Glutamatergic neuron (in vitro differentiated cells): ENCODE data around the gene CDHR2. TPM values are rescaled to one million over a fixed set of nuclear protein-coding genes. Genes with fewer than 3 reads are reported as not detected.
A peak's percentile ranks its signal among the peaks of the same experiment; 100 is the strongest.

Source experiments
- DNase-seq: peaks from one replicate; pipeline ENCODE4 v3.0.0; 2022
- H3K27ac Mint-ChIP-seq: one replicate; pipeline ENCODE4 v1.8.0; 2020; ENCODE audit warnings: mild to moderate bottlenecking, mixed read lengths, inconsistent platforms; ENCODE audit not compliant: unreplicated experiment
- H3K27me3 Mint-ChIP-seq: one replicate; pipeline ENCODE4 v1.8.0; 2020; ENCODE audit warnings: mild to moderate bottlenecking, moderate library complexity, mixed read lengths, inconsistent platforms; ENCODE audit not compliant: unreplicated experiment
- H3K36me3 Mint-ChIP-seq: one replicate; pipeline ENCODE4 v1.8.0; 2020; ENCODE audit warnings: mild to moderate bottlenecking, mixed read lengths, inconsistent platforms; ENCODE audit not compliant: unreplicated experiment
- H3K4me1 Mint-ChIP-seq: one replicate; pipeline ENCODE4 v1.8.0; 2020; ENCODE audit warnings: mild to moderate bottlenecking, low read depth, mixed read lengths, inconsistent platforms; ENCODE audit not compliant: unreplicated experiment
- H3K4me3 Mint-ChIP-seq: one replicate; pipeline ENCODE4 v1.8.0; 2020; ENCODE audit warnings: mild to moderate bottlenecking, mixed read lengths, inconsistent platforms; ENCODE audit not compliant: unreplicated experiment
- H3K9me3 Mint-ChIP-seq: one replicate; pipeline ENCODE4 v1.8.0; 2020; ENCODE audit warnings: mild to moderate bottlenecking, moderate library complexity, mixed read lengths, inconsistent platforms; ENCODE audit not compliant: unreplicated experiment
- total RNA-seq: library from RNA; stranded (reverse); fragmentation: NEBNext Ultra II Directional; extraction: Animal tissue kit (Norgen Biotek cat#: 25700); gene quantifications from one replicate; pipeline ENCODE4 v1.2.1, GENCODE V29; 2021; ENCODE audit not compliant: unreplicated experiment
- TF ChIP-seq, protein P1 (sequence below): fragments of 200-600 bp; sonication (generic); IDR thresholded peaks from one replicate; pipeline ENCODE4 v1.5.0; 2021; ENCODE audit not compliant: partially characterized antibody, unreplicated experiment

CDHR2 gene
- total RNA-seq, 1 donor from 2014 or later, result 0.29 TPM

DNA sequence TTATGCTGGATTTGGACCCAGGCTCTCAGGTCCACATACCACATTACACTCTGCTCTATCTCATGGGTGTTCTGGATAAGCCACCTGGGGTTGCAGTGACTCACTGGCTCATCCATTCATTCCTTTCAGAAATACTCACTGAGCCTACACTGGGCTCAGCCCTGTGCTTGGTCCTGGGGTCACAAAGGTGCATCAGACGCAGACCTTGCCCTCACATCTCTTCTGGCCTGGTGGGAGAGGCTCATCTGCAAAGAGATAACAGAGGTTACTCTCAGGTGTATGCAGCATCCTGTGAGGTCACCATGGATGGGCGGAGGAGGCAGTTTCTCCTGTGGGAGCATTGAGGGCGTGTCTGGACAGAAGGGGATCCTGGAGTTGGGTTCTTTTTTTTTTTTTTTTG lies 12.1 kb downstream of the CDHR2 start:
- DNase-seq, result no peak
- Mint-ChIP-seq H3K9me3 (peaks cover 2% of the 10 kb centered on the region), H3K4me1 (peaks cover 2% of the 10 kb centered on the region), H3K36me3 (no peaks in the 10 kb centered on the region), H3K27ac (peak overlapping the region; percentile 2), H3K4me3 (no peak overlapping the region), H3K27me3 (peaks cover 2% of the 10 kb centered on the region)
- TF ChIP-seq, protein P1, sequence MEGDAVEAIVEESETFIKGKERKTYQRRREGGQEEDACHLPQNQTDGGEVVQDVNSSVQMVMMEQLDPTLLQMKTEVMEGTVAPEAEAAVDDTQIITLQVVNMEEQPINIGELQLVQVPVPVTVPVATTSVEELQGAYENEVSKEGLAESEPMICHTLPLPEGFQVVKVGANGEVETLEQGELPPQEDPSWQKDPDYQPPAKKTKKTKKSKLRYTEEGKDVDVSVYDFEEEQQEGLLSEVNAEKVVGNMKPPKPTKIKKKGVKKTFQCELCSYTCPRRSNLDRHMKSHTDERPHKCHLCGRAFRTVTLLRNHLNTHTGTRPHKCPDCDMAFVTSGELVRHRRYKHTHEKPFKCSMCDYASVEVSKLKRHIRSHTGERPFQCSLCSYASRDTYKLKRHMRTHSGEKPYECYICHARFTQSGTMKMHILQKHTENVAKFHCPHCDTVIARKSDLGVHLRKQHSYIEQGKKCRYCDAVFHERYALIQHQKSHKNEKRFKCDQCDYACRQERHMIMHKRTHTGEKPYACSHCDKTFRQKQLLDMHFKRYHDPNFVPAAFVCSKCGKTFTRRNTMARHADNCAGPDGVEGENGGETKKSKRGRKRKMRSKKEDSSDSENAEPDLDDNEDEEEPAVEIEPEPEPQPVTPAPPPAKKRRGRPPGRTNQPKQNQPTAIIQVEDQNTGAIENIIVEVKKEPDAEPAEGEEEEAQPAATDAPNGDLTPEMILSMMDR, result no peak

DNA sequence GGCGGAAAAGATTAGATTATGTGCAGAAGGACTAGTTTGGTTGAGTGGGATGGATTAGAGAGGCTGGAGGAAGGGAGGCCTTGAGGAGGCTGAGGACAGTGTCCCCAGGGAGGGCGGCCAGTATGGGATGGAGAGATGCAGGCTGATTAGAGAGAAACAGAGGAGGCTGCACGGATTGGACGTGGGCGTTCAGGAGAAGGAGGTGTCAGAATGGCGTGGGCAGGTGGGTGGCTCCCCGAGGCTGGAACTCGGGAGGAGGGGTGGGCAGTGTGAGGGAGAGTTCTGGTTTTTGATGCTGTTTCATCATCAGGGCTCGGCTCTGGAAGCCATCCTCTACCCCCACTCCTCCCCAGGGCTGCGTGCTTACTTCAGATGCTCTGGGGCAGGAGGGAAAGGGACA lies 13.0 kb downstream of the CDHR2 start:
- Mint-ChIP-seq H3K27me3 (peaks cover 2% of the 10 kb centered on the region), H3K4me3 (peak overlapping the region; percentile 58), H3K27ac (no peak overlapping the region), H3K4me1 (peaks cover 2% of the 10 kb centered on the region), H3K36me3 (no peaks in the 10 kb centered on the region), H3K9me3 (peaks cover 2% of the 10 kb centered on the region)
- no peak for DNase-seq
- TF ChIP-seq, protein P1, result no peak

DNA sequence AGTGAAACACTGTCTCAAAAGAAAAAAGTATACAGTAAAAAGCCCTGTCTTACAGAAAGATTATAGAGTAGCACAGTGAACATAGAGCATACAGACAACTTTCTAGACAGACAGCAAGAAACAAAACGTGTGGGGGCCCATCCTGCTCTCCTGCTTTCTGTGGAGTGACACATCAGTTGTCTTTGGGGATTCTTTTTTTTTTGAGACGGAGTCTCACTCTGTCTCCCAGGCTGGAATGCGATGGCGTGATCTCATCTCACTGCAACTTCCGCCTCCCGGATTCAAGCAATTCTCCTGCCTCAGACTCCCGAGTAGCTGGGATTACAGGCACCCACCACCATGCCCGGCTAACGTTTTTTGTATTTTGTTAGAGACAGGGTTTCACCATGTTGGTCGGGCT lies 14.9 kb downstream of the CDHR2 start:
- DNase-seq, result no peak
- Mint-ChIP-seq H3K36me3 (no peaks in the 10 kb centered on the region), H3K4me1 (peaks cover 2% of the 10 kb centered on the region), H3K27me3 (peaks cover 2% of the 10 kb centered on the region), H3K4me3 (no peak overlapping the region), H3K27ac (no peak overlapping the region), H3K9me3 (peaks cover 2% of the 10 kb centered on the region)
- TF ChIP-seq, protein P1, result no peak

DNA sequence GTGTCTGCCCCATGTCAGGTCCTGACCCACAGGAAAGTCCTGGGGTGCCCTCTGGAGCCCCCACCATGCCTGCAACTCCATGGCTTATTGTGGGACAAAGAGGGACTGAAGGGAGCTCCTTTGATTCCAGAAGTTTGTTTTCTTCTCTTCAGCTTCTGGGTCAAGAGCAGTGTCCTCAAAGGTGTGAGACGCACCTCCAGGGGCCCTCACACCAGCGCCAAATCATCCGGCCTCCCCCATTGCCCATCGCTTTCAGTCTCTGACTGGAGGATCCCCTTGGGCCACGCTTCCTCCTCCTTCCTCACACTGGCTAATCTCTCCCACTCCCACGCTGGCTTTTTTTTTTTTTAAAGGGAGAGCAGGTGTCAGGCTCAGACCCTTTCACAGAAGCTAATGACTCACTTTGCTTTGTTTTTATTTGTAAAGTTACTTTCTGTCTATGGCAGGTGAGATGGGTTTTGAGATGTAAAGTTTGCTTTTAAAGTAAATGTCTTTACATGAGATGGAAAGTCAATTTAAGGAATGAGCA lies 16.7 kb downstream of the CDHR2 start:
- Mint-ChIP-seq H3K36me3 (no peaks in the 10 kb centered on the region), H3K9me3 (no peaks in the 10 kb centered on the region), H3K4me3 (no peak overlapping the region), H3K27ac (no peak overlapping the region), H3K4me1 (no peaks in the 10 kb centered on the region), H3K27me3 (peaks cover 2% of the 10 kb centered on the region)
- no peak for DNase-seq
- TF ChIP-seq, protein P1, result no peak

DNA sequence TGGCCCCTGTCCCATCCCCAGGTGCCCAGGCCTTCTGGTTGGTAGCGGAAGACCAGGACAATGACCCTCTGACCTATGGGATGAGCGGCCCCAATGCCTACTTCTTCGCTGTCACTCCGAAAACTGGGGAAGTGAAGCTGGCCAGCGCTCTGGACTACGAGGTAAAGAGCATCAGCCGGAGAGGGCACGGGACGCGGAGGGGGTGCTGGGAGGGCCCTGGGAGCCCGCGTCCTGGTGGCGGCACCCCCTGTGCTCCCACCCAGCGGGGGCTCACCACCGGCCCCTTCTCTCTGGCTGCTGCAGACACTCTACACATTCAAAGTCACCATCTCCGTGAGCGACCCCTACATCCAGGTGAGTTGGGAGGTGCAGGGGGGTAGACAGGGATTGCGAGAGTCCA lies 19.5 kb downstream of the CDHR2 start:
- Mint-ChIP-seq H3K27ac (no peak overlapping the region), H3K4me3 (no peak overlapping the region), H3K4me1 (no peaks in the 10 kb centered on the region), H3K36me3 (no peaks in the 10 kb centered on the region), H3K9me3 (no peaks in the 10 kb centered on the region), H3K27me3 (peaks cover 2% of the 10 kb centered on the region)
- no peak for DNase-seq
- TF ChIP-seq, protein P1, result no peak
